ENCODE results near the gene TPRN.

The TPRN gene

DNA sequence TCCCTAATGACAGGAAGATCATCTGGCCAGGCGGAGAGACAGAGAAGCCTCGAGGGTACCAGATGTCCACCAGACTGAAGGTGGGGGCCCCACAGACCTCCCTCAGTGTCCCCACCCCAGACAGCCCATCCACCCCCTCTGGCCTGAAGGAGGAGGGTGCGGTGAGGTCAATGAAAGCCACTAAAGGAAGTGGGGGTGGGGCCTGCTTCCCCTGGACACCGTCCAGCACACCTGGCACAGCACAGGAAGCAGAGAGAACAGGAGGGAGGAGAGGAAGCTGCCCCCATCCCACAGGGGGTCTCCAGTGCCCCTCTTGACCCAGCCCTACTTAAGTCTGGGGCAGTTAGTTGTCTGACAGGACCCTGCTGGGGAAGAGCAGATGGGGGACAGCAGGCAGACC lies 41.9 kb downstream of the TPRN start:
- no peak for DNase-seq

DNA sequence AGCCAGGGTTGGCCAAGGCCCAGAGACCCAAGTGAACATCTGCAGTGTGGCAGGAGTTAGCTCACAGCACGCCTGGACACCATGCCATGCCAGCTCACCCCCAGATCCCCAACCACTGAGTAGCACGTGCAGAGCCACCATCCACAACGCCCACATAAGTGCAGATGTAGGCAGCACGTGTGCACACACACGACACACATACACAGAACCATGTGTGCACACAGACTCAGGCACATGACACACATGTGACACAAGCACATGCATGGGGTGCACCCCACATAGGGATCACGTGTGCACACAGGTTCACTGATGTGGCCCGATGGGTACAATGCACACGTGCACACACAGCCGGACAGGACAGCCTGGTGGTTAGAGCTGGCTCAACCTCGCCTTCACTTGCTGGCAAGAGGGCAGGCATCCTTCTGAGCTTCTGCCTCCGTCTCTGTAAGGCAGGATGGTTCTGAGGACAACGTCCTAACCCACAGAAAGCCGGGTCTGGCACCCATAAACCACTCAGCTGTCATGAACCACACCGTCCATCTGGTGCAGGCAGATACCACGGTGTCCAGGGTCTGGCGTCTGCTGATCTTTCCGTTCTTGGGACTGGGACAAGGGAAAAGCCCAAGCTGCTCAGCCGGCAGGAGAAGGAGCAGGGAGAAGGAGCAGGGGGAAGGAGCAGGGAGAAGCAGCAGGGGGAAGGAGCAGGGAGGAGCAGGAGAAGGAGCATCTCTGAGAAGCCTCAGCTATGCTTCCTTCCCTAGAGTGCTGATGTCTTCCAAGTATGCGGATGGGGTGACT lies 42.7 kb downstream of the TPRN start:
- no peak for DNase-seq

DNA sequence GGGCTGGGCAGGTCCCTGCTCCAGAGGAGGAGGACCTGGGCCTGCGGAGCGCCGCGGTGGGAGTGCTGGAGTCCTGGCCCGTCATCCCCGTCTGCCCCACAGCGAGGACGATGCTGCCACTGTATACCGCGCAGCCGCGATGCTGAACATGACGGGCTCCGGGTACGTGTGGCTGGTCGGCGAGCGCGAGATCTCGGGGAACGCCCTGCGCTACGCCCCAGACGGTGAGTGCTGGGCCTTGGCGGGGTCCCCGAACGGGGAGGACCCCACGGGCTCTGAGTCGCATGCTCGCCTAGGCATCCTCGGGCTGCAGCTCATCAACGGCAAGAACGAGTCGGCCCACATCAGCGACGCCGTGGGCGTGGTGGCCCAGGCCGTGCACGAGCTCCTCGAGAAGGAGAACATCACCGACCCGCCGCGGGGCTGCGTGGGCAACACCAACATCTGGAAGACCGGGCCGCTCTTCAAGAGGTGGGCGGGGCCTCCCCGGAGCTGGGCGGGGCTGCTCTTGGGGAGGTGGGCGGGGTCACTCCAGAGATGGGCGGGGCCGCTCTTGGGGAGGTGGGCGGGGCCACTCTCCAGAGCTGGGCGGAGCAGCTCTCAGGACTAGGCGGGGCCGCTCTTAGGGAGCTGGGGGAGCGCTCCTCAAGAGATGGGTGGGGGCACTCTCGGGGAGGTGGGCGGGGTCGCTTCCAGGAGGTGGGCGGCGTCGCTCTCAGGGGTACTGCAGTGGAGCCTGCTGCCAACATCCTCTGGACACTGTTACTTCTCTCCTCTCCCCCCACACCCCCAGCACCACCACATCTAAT lies 43.8 kb downstream of the TPRN start:
- DNase-seq, result no peak

DNA sequence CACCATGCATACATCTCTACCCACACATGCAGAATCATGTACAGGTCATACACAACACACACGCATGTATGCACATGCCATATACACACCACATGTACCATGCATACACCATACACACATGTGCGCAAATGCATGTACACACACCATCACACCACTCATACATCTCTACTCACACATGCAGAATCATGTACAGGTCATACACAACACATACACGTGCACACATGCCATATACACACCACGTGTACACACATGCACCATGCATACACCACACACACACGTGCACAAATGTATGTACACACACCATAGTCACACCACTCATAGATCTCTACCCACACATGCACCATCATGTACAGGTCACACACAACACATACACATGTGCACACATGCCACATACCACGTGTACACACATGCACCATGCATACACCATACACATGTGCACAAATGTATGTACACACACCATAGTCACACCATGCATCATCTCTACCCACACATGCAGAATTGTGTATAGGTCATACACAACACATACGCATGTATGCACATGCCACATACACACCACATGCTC lies 47.6 kb downstream of the TPRN start:
- DNase-seq, result no peak

DNA sequence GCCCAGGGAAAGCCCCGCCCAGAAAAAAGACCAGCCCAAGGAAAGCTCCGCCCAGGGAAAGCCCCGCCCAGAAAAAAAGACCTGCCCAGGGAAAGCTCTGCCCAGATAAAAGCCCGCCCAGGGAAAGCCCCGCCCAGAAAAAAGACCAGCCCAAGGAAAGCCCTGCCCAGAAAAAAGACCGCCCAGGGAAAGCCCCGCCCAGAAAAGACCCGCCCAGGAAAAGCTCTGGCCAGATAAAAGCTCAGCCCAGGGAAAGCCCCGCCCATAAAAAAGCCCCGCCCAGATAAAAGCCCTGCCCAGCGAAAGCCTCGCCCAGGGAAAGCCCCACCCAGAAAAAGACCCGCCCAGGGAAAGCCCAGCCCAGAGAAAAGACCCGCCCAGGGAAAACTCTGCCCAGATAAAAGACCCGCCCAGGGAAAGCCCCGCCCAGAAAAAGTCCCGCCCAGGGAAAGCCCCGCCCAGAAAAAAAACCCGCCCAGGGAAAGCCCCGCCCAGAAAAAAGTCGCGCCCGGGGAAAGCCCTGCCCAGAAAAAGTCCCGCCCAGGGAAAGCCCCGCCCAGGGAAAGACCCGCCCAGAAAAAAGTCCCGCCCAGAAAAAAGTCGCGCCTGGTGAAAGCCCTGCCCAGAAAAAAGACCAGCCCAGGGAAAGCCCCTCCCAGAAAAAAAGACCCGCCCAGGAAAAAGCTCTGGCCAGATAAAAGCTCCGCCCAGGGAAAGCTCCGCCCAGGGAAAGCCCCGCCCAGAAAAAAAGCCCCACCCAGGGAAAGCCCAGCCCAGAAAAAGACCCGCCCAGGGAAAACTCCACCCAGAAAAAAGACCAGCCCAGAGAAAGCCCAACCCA lies 49.7 kb downstream of the TPRN start:
- no peak for DNase-seq

DNA sequence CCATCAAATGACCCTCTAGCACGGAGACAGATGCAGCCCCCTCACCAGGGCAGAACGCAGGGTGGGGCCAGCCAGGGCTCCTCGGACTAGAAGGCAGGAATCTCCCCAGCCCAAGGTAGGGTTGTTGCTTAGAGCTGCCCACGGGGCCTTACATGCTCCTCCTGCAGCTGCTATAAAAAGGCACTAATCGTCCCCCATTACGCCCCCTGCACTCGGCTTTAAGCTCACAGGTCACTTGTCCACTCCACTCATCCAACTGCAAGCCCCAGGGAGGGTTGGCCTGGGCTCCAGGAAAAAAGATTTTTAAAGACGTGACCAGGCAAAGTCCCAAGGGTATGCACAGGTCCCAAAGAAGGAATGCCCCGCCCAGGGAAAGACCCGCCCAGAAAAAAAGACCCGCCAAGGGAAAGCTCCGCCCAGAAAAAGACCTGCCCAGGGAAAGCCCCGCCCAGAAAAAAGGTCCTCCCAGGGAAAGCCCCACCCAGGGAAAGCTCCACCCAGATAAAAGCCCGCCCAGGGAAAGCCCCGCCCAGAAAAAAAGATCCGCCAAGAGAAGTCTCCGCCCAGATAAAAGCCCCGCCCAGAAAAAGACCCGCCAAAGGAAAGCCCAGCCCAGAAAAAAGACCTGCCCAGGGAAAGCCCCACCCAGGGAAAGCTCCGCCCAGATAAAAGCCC lies 50.5 kb downstream of the TPRN start:
- DNase-seq, result no peak

DNA sequence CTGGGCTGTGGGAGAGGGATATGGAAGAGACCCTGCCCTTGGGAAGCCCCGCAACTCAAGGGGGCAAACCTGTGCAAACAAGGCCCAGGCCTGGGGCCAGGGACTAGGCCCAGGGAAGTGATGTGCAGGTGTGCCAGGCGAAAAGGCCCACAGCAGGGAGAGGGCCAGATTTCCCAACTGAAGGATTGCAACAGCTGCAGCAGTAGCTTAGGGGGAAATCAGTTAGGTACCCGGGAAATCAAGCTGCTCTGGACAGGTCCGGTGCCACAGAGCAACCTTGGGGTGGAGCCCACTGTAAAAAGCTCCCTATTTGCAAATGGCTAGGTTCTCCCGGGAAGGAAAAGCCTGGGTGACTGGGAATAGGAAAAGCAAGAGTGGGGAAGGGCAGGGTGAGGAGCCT lies 51.2 kb downstream of the TPRN start:
- no peak for DNase-seq

DNA sequence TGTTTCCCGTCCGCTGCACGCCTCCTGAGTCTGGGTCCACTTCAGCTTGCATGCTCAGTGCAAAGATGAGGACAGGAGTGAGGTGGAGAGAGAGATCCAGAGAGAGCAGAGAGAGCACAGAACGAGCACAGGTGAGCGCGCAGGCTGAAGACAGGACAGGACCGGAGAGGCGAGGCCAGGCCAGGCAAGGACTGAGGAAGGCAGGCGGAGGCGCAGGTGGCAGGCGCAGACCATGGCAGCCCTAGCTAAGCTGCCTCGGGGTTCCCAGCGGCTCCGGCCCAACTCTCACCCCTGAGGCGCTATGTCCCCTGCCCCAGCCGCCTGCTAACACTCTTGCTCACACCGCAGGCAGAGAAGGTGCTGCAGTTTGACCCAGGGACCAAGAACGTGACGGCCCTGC lies 51.9 kb downstream of the TPRN start:
- DNase-seq, result no peak

DNA sequence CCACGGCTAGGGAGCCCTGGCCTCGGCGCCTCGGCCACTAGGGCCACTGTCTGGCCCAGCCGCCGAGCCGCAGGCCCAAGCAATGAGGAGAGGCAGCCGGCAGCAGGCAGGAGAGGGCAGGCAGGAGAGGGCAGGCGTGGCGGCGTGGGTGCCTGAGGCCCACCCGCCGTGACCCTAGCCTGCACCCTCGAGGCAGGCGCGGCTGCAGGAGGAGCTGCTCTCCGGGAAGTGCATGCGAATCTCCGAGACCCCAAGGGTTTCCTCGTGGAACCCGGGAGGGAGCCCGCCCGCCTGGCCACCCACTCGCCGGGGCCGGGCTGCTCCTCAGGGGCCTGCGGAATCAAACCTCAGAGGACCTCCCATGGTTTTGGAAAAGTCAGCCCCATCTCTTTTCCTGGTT lies 52.3 kb downstream of the TPRN start:
- no peak for DNase-seq

DNA sequence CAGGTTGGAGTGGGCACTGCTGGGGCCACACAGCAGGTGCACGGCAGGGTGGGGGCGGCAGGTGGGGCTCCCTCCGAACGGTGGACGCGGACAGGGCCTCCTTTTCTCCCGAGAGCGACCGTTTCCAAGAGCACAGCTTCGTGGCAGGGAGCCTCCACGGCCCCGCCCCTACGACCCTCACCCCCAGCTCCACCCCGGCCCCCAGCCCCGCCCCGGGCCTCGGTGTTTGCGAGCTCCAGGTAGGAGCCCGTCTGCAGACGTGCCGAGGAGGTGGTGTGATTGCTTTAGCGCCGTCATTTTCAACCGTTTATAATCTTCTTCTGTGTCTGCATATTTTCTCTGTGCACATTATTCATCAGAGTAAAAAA lies 52.8 kb downstream of the TPRN start:
- no peak for DNase-seq

DNA sequence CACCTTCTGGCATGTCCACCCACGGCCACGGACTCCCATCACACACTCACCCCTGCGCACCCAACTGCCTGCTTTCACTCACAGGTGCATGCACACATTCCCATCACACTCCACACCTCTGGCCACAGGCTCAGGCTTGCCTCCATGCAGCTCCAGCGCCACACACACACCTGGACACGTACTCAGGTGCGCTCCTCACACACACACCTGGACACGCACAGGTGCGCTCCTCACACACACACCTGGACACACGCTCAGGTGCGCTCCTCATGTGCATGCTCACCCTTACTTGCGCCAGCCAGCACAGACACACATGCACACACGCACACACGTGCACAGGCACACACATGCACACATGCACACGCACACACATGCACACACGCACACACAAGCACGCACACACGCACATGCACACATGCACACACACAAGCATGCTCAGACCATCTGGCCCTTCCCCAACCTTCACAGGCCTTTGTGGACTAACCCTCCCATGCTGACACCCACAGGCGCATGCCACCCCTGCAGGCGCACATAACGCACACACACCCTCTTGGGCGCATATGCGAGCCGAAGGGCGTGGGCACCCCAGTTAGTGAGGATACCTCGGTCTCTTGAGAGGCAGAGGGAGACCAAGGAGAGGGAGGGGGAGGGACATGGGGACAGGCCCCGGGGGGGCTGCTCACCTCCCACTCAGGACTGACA lies 53.3 kb downstream of the TPRN start:
- no peak for DNase-seq

DNA sequence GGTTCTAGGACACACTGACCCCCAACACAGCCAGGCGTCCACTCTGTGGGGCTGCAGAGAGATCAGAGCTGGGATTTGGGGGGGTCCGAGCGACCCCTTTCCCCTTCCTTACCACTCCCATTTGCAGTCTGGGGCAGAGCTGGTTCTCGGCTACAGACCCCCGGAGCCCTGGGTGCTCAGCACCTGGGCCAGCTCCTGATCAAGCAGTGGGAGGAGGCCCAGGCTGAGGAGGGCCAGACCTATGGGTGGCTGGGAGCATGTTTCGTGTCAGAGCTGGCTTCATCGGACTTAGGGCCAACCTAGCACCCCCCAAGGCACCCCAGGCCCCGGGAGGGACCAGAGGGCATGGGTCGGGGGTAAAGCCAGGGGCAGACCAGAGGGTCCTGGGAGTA lies 54.0 kb downstream of the TPRN start:
- DNase-seq, result no peak

DNA sequence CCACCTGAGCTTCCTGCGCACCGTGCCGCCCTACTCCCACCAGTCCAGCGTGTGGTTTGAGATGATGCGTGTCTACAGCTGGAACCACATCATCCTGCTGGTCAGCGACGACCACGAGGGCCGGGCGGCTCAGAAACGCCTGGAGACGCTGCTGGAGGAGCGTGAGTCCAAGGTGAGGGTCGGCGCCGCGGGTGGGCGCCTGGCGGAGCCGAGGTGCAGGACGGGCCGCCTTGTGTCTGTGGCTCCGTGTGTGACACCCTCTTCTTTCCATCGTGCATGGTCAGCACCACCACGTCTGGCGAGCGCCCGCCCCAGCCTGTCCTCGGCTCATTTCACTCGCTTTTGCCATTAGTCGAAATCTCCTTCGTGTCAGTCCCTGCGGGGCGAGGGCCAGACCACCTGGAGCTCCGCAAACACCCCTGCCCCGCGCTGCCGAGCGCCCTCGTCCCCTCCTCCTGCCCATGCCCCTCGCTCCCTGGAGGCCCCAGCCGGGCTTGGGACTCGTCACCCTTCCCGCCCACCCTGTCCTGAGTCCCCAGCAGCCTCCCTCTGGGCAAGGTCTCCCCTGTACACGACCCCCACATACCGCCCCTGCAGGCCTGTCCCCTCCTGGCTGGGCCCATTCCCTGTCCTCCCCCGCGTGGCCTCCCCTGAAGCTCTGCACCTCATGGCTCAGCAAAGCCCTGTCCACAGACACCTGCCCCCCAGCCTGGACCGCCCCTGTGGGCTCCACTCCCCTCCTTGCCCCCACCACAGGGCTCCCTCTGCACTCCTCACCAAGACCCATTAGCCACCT lies 54.6 kb downstream of the TPRN start:
- no peak for DNase-seq

DNA sequence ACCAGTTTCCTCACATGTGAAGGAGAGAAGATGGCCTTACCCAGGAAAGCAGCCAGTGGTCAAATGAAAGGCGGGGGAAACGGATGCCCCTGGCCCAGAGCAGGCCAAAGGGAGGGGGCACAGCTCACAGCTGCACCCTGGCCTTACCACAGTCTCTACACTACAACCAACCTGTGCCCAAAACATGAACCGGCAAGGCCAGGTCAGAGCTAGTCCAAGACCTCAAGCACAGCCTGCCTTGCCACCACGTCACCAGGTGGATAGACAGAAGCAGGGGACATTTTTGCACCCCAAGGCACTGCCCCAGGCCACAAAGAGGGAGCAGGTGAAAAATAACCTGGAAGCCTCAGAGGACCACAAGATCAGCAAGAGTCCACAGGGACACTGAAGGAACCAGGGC lies 57.1 kb downstream of the TPRN start:
- no peak for DNase-seq

DNA sequence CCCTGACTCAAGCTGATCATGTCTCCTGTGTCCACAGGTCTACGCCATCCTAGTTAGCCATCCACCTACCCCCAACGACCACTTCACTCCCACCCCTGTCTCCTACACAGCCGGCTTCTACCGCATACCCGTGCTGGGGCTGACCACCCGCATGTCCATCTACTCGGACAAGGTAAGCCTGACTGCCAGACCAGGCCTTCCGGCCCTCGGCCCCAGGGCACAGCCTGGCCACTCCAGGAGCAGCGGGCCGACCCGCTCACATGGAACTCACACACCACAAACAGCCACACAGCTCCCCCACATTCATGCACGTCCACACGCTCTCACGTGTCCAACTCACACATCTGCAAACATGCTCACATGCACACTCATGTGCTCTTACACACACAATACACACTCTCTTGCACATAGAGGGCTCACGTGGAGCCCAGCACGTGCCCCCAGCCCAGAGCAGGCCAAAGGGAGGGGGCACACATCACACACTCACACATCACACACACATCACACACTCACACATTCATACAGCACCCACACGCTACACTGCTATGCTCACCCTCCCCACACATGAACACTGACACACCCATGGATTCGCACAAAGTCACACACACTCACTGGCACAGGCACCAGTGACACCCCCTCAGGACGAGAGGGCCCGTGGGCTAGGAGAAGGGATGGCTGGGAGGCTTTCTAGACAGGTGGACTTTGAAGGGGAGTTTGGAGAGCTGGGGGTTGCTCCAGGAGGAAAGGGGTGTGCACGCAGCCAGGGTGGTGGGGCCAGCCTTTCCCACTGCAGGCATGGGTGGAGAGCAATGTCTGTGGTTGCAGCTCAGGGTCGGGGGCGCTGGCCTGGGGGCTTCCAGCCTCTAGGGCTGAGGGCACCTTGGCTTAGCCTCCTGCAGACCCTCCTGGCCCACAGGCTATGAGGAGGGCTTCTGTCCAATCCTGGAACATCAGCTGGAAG lies 58.3 kb downstream of the TPRN start:
- DNase-seq, result no peak

All from NCI-H1092 (cell line).